CD4-positive, alpha-beta T cell treated with Interleukin-4 for 4 hours (primary cell): Measurements from ENCODE around the gene ANO7.
A peak's percentile ranks its signal among the peaks of the same experiment; 100 is the strongest.

ENCODE experiments used
- DNase-seq: peaks from one replicate; pipeline ENCODE4 v3.0.0-alpha.2; 2020

Gene ANO7

GRCh38 chr2:241255542-241256167, 67.2 kb downstream of the ANO7 start:
- no peak for DNase-seq

- DNase-seq = no peak
These were observed 67.7 kb downstream of the ANO7 start for GRCh38 chr2:241256168-241256545.

- DNase-seq = no peak
These were observed 69.0 kb downstream of the ANO7 start for GRCh38 chr2:241257419-241258032.

DNA sequence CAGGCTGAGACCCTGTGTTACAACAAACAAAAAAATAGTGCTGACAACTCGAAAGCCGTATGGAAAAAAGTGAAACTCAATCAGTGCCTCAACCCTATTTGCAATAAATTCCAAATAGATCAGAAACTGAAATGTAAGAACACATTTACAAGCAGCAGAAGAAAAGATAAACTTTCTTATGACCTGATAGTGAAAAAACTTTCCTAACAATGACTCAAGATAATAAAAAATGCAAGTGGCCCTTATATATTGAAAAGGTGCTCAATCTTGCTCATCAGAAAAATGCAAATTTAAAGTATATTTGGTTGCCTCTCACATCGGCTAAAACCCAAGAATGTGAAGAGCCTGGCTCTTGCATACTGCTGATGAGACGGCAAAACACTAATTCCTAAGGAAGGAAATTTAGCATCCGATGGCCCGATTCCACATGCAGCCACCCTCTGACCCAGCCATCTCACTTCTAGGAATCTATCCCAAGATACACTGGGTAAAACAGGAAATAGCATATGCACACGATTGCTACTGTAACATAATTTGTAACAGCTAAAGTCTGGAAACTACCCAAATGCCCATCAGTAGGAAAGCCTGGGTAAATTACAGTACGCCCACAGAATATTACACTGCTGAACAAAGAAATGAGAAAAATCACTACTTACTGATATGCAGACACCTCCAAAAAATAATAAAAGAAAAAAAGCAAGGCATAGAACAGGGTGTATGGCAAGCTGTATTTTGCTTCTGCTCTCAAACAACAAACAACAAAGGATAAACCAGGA, 70.2 kb downstream of the ANO7 start:
- DNase-seq = no peak

DNA sequence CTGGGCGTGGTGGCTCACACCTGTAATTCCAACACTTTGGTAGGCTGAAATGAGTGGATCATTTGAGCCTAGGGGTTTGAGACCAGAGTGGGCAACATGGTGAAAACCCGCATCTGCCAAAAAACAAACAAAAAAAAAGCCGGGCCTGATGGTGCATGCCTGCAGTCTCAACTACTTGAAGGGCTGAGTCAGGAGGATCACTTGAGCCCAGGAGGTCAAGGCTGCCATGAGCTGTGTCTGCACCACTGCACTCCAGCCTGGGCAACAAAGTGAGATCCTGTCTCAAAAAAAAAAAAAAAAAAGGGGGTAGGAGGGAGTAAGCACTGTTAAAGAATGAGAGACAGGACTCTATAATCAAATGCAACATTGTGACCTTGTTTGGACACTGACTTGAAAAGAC, 72.4 kb downstream of the ANO7 start:
- no peak for DNase-seq

DNA sequence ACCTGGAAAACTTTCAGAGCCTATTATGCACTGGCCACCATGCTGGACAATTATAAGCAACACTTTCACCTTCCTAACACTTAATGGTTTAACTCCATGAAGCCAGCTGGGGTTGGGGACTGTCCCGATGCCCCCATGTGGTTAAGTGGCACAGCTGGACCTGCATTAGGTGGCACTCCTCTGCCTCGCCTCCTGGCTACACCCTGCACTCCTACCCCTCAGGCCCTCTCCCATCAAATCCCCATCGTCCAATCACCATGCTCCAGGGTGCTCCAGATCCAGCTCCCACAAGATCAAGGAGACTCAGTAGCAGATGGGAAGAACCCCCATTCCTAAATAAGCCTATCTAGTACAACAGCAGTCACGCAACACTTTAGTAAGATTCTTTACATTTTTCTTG, 73.2 kb downstream of the ANO7 start:
- no peak for DNase-seq

DNA sequence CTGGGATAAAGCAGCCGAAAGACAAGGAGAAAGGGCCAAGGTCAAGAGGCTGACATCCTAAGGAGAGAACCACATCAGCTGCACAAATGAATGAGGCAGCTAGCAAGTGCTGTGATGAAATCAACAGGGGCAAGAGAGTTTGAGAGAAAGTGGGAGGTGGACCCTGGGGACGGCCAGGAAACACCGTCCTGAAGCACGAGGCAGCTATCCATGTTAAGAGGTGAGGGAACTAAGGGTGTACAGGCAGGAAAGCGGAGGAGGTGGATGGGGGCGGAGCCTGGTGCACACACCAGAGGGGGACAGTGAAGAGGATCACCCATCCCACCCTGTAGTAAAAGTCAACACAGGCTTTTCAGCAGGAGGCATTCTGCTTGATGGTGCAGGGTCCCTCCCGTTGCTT, 74.6 kb downstream of the ANO7 start:
- DNase-seq = no peak

DNA sequence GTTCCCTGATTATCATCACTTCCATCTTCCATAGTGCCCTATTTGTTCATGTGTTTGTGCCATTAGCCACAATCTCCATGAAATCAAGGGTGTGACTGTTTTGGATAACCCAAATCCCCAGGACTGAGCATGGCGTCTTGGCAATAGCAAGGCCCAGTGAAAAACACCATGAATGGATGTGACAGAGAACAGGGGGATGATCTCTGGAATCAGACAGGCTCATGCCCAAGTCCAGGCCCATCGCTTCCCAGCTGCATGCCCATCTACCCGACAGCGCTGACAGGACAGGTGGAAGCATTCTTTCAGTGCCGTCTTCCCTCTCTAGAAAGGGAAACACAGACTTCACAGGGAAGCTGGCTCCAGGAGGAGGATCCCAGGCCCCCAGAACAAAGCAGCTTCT, 77.0 kb downstream of the ANO7 start:
- no peak for DNase-seq

DNA sequence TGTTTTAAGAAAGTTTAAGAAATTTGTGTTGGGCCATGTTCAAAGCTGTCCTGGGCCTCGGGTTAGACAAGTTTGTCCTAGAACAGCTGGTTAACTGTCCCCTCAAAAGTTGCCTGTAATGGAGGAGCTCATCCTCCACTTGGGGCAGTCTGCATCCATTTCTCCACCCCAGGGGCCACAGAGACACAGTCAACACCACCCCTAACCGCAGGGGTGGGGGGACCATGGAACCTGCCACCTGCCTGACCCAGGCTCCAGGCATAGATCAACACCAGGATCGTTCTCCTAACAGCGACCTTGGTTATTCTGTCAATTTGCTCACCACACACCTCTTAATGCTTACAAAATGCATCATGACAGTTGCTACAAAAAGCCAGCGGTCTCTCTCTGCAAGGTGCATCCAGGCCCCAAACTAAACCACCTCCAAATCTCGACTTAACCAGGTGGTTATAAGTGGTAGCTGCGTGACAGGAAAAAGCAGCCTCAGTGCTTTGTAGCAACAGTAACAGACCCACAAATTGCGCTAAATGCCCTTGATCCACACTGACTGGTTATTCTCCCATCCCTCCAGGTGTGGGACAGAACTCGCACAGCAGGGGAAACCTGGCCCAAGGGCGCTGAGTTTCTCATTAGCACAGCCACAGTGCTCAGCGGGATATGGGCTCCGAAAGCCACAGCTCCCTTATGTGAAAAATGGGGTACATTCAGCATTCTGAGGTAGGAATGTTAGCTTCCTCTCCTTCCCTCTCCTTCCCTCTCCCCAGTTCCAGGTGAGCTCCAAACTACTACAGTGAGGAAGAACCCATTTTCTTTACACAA, 79.0 kb downstream of the ANO7 start:
- no peak for DNase-seq

DNA sequence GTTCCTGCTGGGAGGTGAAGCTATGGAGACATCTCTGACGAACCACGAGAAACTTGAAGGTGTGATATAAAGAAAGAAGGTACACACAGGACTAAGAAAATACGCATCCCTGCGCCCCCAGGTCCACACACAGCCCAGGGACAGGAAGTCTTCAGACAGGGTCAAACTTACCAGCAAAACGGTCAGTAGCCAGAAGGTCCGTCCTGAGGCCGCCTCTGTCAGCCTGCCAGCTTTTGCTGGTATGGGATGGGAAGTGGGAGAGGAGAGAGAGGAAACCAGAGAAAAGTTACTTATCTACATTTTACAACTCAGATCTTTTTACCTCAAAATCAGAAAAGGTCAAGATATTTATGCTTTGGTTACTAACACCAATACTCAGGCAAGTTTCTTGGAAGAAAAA, 79.8 kb downstream of the ANO7 start:
- no peak for DNase-seq

- DNase-seq = no peak
These were observed 80.4 kb downstream of the ANO7 start for GRCh38 chr2:241268716-241269445.

DNA sequence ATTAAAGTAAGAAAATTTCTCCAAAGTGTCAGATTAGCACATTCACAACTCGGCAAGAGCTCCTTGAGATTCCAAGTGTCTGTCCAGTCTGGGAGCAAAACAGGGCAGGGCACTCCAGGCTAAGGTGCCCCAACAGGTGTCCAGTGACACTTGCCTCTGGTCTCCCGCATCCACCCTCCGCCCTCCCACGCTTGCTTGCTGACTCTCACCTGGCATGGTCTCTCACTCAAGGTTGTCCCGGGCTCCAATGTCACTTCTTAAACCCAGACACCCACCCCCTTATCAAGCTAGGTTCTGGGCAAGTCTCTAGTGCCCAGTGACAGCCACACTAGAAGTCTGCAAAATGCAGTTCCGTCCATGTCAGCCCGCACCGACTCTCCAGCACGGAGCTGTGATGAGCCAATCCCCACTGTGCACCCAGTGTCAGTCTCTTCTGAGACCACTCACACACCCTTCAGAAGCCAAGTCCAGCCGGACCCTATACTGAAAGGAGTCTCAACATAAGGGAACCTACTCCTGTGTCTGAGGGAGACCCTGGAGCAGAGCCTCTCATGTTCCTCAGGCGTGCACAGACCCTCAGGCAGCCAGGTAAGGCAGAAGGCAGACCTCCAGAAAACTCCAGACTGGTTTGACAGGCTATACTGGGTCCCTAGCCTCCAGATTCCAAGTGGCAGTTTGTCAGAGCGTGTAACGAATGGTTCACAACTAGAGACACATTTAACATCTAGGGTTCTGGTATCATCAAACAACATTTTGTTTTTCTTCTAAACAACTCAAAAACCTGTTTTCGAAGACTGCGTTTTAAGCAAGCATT, 81.4 kb downstream of the ANO7 start:
- DNase-seq = no peak

DNA sequence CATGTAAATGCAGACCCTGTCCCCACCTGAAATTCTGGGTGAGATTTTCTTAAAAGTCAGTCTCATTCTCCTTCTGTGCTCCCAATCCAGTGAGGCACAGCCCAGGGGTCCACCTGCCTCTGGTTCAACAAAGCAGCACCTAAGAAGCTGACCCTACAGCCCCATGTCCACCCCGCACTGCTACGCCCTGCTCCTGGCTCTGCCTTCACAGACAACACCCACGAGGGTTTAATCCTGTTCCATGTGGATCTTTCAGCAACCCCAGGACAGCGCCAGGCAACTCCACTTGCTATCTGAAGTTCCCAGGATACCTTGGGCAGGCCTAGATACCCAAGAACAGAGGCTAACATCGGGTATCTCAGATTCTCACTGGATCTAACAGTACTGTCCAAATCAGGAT, 82.1 kb downstream of the ANO7 start:
- no peak for DNase-seq

DNA sequence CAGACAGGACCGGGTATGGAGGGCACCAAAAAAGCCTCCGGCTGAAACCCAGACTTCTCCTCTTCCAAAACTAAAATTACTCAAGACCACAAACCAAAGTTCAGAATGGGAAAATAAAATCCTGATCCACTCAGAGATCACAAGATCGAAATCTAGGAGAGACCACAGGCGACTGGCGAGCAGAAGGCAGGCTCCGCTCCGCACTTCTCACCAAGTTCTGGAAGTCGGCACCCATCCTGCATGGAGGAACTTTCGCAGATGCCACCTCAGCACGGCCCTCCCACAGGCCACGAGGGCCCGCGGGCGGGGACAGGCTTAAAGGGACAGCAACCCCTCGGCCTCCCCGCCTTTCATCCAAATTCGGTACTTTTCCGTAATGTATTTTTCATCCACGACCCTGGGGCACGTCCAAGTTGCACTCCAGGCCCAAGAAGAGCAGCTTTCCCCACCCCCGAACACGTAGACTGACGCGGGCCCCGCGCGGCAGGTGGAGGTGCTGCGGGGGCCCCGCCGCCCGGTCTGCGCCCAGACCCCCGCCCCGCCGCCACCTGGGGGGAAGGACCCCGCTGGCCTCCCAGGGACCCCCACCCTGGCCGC, 83.3 kb downstream of the ANO7 start:
- peak; percentile 51 for DNase-seq

GRCh38 chr2:241272303-241273209, 84.1 kb downstream of the ANO7 start:
- peak; percentile 34 for DNase-seq

- DNase-seq = no peak
These were observed 84.9 kb downstream of the ANO7 start for GRCh38 chr2:241273210-241274020.

DNA sequence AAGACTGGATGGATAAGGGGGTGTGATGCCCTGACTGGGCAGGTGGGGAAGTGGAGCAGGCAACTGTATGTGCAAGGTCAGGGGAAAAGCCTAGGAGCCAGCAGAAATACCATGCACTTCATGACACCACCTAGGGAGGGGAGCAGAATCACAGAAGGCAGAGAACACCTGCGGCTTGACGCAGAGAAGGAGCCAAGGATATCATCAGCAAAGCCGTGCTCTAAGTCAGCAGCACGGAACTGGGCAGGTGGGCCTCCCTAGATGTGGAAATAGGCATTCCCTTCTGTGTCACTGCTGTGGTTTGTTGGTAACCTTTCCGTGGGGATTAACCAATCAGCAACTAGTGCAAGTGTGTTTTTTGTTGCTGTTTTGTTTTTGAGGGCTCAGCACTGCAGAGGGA, 85.7 kb downstream of the ANO7 start:
- DNase-seq = no peak
